ENCODE results near the gene ABCC3. TPM values are rescaled to one million over a fixed set of nuclear protein-coding genes. Genes with fewer than 3 reads are reported as not detected.

ABCC3 gene
- total RNA-seq, 1 experiment from 2014 or later = 66.2 TPM

DNA sequence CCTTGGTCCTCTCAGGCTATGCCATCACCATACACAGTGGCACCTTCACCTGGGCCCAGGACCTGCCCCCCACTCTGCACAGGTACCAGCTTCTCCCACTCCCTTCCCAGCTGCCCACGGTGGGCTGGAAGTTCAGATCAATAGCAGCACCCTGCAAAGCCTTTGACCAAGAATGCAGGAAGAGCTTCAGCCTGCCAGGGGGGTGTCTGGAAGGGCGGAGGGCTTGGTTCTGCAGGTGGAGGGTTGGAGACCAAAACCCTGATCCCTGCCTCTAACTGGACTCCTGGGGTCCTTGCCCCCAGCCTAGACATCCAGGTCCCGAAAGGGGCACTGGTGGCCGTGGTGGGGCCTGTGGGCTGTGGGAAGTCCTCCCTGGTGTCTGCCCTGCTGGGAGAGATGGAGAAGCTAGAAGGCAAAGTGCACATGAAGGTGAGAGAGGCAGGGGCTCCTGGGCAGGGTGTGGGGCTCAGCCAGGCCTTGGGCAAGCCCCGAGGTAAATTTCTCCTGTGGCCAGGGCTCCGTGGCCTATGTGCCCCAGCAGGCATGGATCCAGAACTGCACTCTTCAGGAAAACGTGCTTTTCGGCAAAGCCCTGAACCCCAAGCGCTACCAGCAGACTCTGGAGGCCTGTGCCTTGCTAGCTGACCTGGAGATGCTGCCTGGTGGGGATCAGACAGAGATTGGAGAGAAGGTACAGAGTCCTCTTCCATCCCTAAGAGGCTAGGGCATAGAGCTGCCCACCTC, 34.3 kb downstream of the ABCC3 start:
- H3K4me2 ChIP-seq (ENCODE audit: low read length) = peak overlapping the region; percentile 67
- H3K9me3 ChIP-seq (ENCODE audit: control insufficient read depth in 1 of 2, insufficient read depth in 1 of 2, low read depth in 1 of 2, low read length in 2 of 2) = no peaks in the 10 kb centered on the region
- intact Hi-C loops (cut with micrococcal nuclease) = no loop called here
- no peaks in the 10 kb centered on the region for H4K20me1 ChIP-seq (ENCODE audit: insufficient read depth)
- RAD21 ChIA-PET (ENCODE audit: low non-redundant PET in 1 of 2, low total read pairs in 2 of 2, uncharacterized antibody in 2 of 2, unreplicated experiment in 2 of 2) = interaction anchor here in 1 of 2 experiments (1.5 kb wide), 1 partner anchor 30 kb away, joined by 3 read pairs; no protein-coding TSS in a partner anchor
- BruUV-seq (replicated peaks) = no TSS peak
- no peaks in the 10 kb centered on the region for H3K27me3 ChIP-seq (ENCODE audit: insufficient read depth, low read length)
- H2AFZ ChIP-seq (ENCODE audit: low read depth, low read length, poor library complexity, severe bottlenecking) = no peak overlapping the region
- TF ChIP-seq EGR1 (IDR thresholded peaks at IDR 0.05; ENCODE audit: low read depth) (no peak), ZFX (IDR thresholded peaks at IDR 0.05) (peak; percentile 62; the same call in 1 of the 2 replicates), POLR2AphosphoS5 (IDR thresholded peaks at IDR 0.05; ENCODE audit: low read depth, low read length) (0 out of 2 replicates have a peak, but pooled peaks have one; percentile 17), YY1 (IDR thresholded peaks at IDR 0.05; ENCODE audit: extremely low read depth, insufficient replicate concordance, low read depth, low read length) (no peak), RAD21 (IDR thresholded peaks at IDR 0.05; ENCODE audit: low read depth) (no peak), EZH2phosphoT487 (IDR thresholded peaks at IDR 0.05; ENCODE audit: borderline replicate concordance) (no peak), TCF7L2 (IDR thresholded peaks at IDR 0.05; ENCODE audit: borderline replicate concordance, extremely low read depth, insufficient read depth, insufficient read length) (no peak), EZH2 (IDR thresholded peaks at IDR 0.05) (no peak), ELF1 (IDR thresholded peaks at IDR 0.05; ENCODE audit: borderline replicate concordance, low read depth) (no peak), CEBPB (IDR thresholded peaks at IDR 0.05; ENCODE audit: low read depth) (no peak), CBX3 (IDR thresholded peaks at IDR 0.05; ENCODE audit: low read depth) (no peak), FOSL1 (IDR thresholded peaks at IDR 0.05; ENCODE audit: low read depth) (no peak)
- TF ChIP-seq, protein P1, sequence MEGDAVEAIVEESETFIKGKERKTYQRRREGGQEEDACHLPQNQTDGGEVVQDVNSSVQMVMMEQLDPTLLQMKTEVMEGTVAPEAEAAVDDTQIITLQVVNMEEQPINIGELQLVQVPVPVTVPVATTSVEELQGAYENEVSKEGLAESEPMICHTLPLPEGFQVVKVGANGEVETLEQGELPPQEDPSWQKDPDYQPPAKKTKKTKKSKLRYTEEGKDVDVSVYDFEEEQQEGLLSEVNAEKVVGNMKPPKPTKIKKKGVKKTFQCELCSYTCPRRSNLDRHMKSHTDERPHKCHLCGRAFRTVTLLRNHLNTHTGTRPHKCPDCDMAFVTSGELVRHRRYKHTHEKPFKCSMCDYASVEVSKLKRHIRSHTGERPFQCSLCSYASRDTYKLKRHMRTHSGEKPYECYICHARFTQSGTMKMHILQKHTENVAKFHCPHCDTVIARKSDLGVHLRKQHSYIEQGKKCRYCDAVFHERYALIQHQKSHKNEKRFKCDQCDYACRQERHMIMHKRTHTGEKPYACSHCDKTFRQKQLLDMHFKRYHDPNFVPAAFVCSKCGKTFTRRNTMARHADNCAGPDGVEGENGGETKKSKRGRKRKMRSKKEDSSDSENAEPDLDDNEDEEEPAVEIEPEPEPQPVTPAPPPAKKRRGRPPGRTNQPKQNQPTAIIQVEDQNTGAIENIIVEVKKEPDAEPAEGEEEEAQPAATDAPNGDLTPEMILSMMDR (IDR thresholded peaks at IDR 0.05 in 2 of 3, conservative IDR thresholded peaks at IDR 0.05 in 1 of 3; ENCODE audit: borderline replicate concordance in 1 of 3, insufficient read depth in 1 of 3, low read depth in 2 of 3, low read length in 2 of 3) = no peak
- TF ChIP-seq, protein P2, sequence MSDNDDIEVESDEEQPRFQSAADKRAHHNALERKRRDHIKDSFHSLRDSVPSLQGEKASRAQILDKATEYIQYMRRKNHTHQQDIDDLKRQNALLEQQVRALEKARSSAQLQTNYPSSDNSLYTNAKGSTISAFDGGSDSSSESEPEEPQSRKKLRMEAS (IDR thresholded peaks at IDR 0.05) = no peak
- TF ChIP-seq, protein P3, sequence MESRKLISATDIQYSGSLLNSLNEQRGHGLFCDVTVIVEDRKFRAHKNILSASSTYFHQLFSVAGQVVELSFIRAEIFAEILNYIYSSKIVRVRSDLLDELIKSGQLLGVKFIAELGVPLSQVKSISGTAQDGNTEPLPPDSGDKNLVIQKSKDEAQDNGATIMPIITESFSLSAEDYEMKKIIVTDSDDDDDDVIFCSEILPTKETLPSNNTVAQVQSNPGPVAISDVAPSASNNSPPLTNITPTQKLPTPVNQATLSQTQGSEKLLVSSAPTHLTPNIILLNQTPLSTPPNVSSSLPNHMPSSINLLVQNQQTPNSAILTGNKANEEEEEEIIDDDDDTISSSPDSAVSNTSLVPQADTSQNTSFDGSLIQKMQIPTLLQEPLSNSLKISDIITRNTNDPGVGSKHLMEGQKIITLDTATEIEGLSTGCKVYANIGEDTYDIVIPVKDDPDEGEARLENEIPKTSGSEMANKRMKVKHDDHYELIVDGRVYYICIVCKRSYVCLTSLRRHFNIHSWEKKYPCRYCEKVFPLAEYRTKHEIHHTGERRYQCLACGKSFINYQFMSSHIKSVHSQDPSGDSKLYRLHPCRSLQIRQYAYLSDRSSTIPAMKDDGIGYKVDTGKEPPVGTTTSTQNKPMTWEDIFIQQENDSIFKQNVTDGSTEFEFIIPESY (IDR thresholded peaks at IDR 0.05; ENCODE audit: extremely low read depth, insufficient replicate concordance, low read length) = no peak
- H3K36me3 ChIP-seq (ENCODE audit: control insufficient read depth in 1 of 2, insufficient read depth in 2 of 2, low read length in 2 of 2) = no peaks in the 10 kb centered on the region
- CTCF ChIA-PET = interaction anchor here (1.0 to 1.1 kb wide), 2 partner anchors 42 to 46 kb away, joined by 3 read pairs; no protein-coding TSS in a partner anchor
- POLR2A ChIA-PET = interaction anchor here (0.9 to 1.5 kb wide), 2 partner anchors 7 to 15 kb away, joined by 3 to 7 read pairs; no protein-coding TSS in a partner anchor
- no peaks in the 10 kb centered on the region for H3K9me2 ChIP-seq (ENCODE audit: insufficient read depth)
- no peak for DNase-seq (ENCODE audit: low read depth, low spot score)
- peak overlapping the region; percentile 34 for H3K9ac ChIP-seq (ENCODE audit: low read length)
- 0 out of 2 replicates have a peak, but pooled peaks have one; percentile 2 for ATAC-seq
- H3K4me3 ChIP-seq (replicated peaks in 1 of 2; ENCODE audit: low read depth in 1 of 2, low read length in 2 of 2) = peak overlapping the region in 1 of 2 experiments; percentile 28; a peak in 1 of 4 replicates
- H3K79me2 ChIP-seq (ENCODE audit: insufficient read depth, low read length) = no peaks in the 10 kb centered on the region
- H3K27ac ChIP-seq (ENCODE audit: low read depth, low read length) = no peak overlapping the region; the same call in 1 of the 2 replicates
- H3K4me1 ChIP-seq (ENCODE audit: control insufficient read depth in 1 of 2, insufficient read depth in 2 of 2, low read length in 2 of 2) = peaks cover 24 to 65% of the 10 kb centered on the region in 2 experiments
